Heart left ventricle (tissue), 16 donors: Measurements from ENCODE around the gene NOC2L. TPM values are rescaled to one million over a fixed set of nuclear protein-coding genes. Genes with fewer than 3 reads are reported as not detected.

Source experiments
- ATAC-seq, 4 donors: fragments of 200-7000 bp; cut with Tn5 transposase; one replicate each; pipeline ENCODE4 v1.9.1; 2020 to 2022; ENCODE audit warnings: moderate library complexity in 4 of 4, mild to moderate bottlenecking in 3 of 4, moderate number of reproducible peaks in 1 of 4
- DNase-seq, 5 donors: peaks; one replicate each; pipeline ENCODE4 v3.0.0-alpha.2; 2020
- H3K27ac ChIP-seq, 12 donors: fragments of 200-600 bp; sonication (generic) in 4 of 12; one replicate each; pipeline versions ENCODE4 v1.5.0 to v1.8.0; 2016 to 2022; ENCODE audit warnings: mild to moderate bottlenecking in 2 of 12
- H3K27me3 ChIP-seq, 9 donors: fragments of 200-600 bp; sonication (generic) in 2 of 9; one replicate each; pipeline versions ENCODE4 v1.5.1 to v1.8.0; 2016 to 2022; ENCODE audit warnings: mild to moderate bottlenecking in 3 of 9
- H3K36me3 ChIP-seq, 9 donors: fragments of 200-600 bp; sonication (generic) in 2 of 9; one replicate each; pipeline versions ENCODE4 v1.5.0 to v1.8.0; 2018 to 2022; ENCODE audit warnings: mild to moderate bottlenecking in 2 of 9
- H3K4me1 ChIP-seq, 12 donors: fragments of 200-600 bp; sonication (generic) in 4 of 12; one replicate each; pipeline versions ENCODE4 v1.5.0 to v1.8.0; 2016 to 2022; ENCODE audit warnings: mild to moderate bottlenecking in 3 of 12
- H3K4me3 ChIP-seq, 12 donors: fragments of 200-600 bp; sonication (generic) in 4 of 12; one replicate each; pipeline versions ENCODE4 v1.5.0 to v1.8.0; 2017 to 2022; ENCODE audit warnings: mild to moderate bottlenecking in 9 of 12, moderate library complexity in 4 of 12
- H3K9me3 ChIP-seq, 12 donors: fragments of 200-600 bp; sonication (generic) in 4 of 12; one replicate each; pipeline versions ENCODE4 v1.5.0 to v1.8.0; 2016 to 2022; ENCODE audit warnings: mild to moderate bottlenecking in 1 of 12
- CTCF ChIP-seq, 12 donors: fragments of 200-600 bp; sonication (generic) in 4 of 12; IDR thresholded peaks; one replicate each; pipeline versions ENCODE4 v1.5.0 to v1.8.0; 2018 to 2022; ENCODE audit warnings: antibody characterized with exemption in 12 of 12, mild to moderate bottlenecking in 5 of 12
- POLR2A ChIP-seq, 2 donors: fragments of 450-650 bp; IDR thresholded peaks; one replicate each; pipeline ENCODE4 v1.6.1; 2017; ENCODE audit warnings: antibody characterized with exemption in 2 of 2, mild to moderate bottlenecking in 2 of 2, moderate library complexity in 2 of 2
- WGBS, 4 donors: extraction: QIAGEN DNeasy Blood & Tissue Kit in 2 of 4; methylation state at CpG; one replicate each; pipeline versions ENCODE4 v1.1.5 to v1.1.7; 2013 to 2018; 5-methylcytosine and 5-hydroxymethylcytosine counted together
- intact Hi-C, 10 donors: fragments of 100-400 bp; cut with DNase I; formaldehyde crosslinking; loops; one replicate each; pipeline versions ENCODE4 v1.11.1 to v1.14.2; 2022
- polyA plus RNA-seq, 2 donors: library from polyadenylated mRNA; stranded (reverse); fragments of 200-250 nt; gene quantifications; one replicate each; pipeline ENCODE4 v1.2.3, GENCODE V29; 2013
- total RNA-seq, 9 donors: library from RNA; depleted of rRNA in 2 of 9; stranded (reverse); fragments of >200 nt in 2 of 9; fragmentation: NEBNext Ultra II Directional in 3 of 9; extraction: Animal tissue kit (Norgen Biotek cat#: 25700) in 3 of 9; gene quantifications; one replicate each; pipeline versions ENCODE4 v1.1.0 to v1.2.4, GENCODE V29; 2016 to 2023
- donor health status: ischemic (EF 13 %, LVEDD 7.1; RV severe dilation, severe dysfunction).
- donor health status: healthy with polysubstance abuse.
- donor health status: DM: no; HTN: yes; CAD: no.
- donor health status: DM: no; HTN: no; CAD: no.
- donor health status: ischemic (EF 25% LVEDD 6.9; RV normal size, moderate dysfunction).
- donor health status: ischemic (EF 25% LVEDD 5.7; RV mildly dilated, moderate dysfunction).
- donor health status: healthy.
- donor health status: DM: yes; HTN: yes; CAD: no.
- donor health status: ischemic (EF 35%, LVEDD 5.7; RV mildly dilated, moderate dysfunction).
- donor health status: nonischemic (EF 11% LVEDD 7.7; RV severe dilation, severe dysfunction).
- donor health status: DM: yes; HTN: yes; CAD: no.
- donor health status: PGD.
- donor health status: ischemic (EF 29% LVEDD 5.4; RV normal size, mild dysfunction).
- donor health status: nonischemic (EF 23%, LVEDD 6.1; RV moderate dilation, normal function).

Gene NOC2L
- total and polyA plus RNA-seq, 11 donors, result 36.0 to 85.3 (median 44.0) TPM

GRCh38 chr1:908661-909060, 50.4 kb downstream of the NOC2L start:
- no peak for ATAC-seq

GRCh38 chr1:907611-908451, 51.2 kb downstream of the NOC2L start:
- WGBS, 4 donors, result 83 to 88% (median 86%) methylated on average over 17 of the region's 17 CpGs
- TF ChIP-seq POLR2A (IDR thresholded peaks at IDR 0.05) (no peak), CTCF (IDR thresholded peaks at IDR 0.05) (no peak)
- Histone ChIP-seq H3K27ac (no peak overlapping the region), H3K4me3 (no peak overlapping the region), H3K27me3 (peaks cover 2 to 43% (median 15%) of the 10 kb centered on the region in 9 donors), H3K9me3 (no peaks in the 10 kb centered on the region), H3K36me3 (no peaks in the 10 kb centered on the region), H3K4me1 (peaks cover 0 to 38% (median 11%) of the 10 kb centered on the region in 12 donors)
- ATAC-seq (no peak), DNase-seq (peak in 4 of 5 donors; percentile 14 to 49 (median 22))
- intact Hi-C loops, result loop anchor here in 4 of 10 donors (5.0 to 10.0 kb wide), 4 partner anchors 47 to 89 kb away; partner anchors contain the start of genes NOC2L (in 2 of the 4), KLHL17 (in 1 of the 4) and PLEKHN1 (in 1 of the 4)

More at GRCh38 chr1:908661-909060, 50.4 kb downstream of the NOC2L start:
- intact Hi-C loops, result loop anchor here in 4 of 10 donors (5.0 to 10.0 kb wide), 4 partner anchors 46 to 89 kb away; partner anchors contain the start of genes NOC2L (in 2 of the 4), KLHL17 (in 1 of the 4) and PLEKHN1 (in 1 of the 4)
- no peaks in the 10 kb centered on the region for H3K36me3 ChIP-seq
- no peak overlapping the region for H3K27ac ChIP-seq
- no peaks in the 10 kb centered on the region for H3K9me3 ChIP-seq
- TF ChIP-seq CTCF (IDR thresholded peaks at IDR 0.05) (no peak), POLR2A (IDR thresholded peaks at IDR 0.05) (no peak)
- 75 to 90% (median 87%) methylated on average over 6 to 16 of the region's 16 CpGs for WGBS, 4 donors
- no peak for DNase-seq
- peaks cover 2 to 44% (median 13%) of the 10 kb centered on the region in 9 donors for H3K27me3 ChIP-seq
- H3K4me3 ChIP-seq, result no peak overlapping the region
- H3K4me1 ChIP-seq, result peaks cover 0 to 38% (median 11%) of the 10 kb centered on the region in 12 donors

- Histone ChIP-seq H3K4me3 (peak overlapping the region in 1 of 12 donors; percentile 6), H3K36me3 (no peaks in the 10 kb centered on the region), H3K4me1 (peaks cover 0 to 38% (median 11%) of the 10 kb centered on the region in 12 donors), H3K27ac (no peak overlapping the region), H3K27me3 (peaks cover 2 to 33% (median 15%) of the 10 kb centered on the region in 9 donors), H3K9me3 (no peaks in the 10 kb centered on the region)
- ATAC-seq, result peak; percentile 8 to 65 (median 50)
- DNase-seq, result peak; percentile 5 to 52 (median 36)
- intact Hi-C loops, result loop anchor here in 4 of 10 donors (5.0 to 10.0 kb wide), 4 partner anchors 48 to 90 kb away; partner anchors contain the start of genes NOC2L (in 2 of the 4), KLHL17 (in 1 of the 4) and PLEKHN1 (in 1 of the 4)
- TF ChIP-seq CTCF (IDR thresholded peaks at IDR 0.05) (no peak), POLR2A (IDR thresholded peaks at IDR 0.05) (no peak)
- WGBS, 4 donors, result 29 to 45% (median 41%) methylated on average over 15 to 20 of the region's 20 CpGs
Observed at GRCh38 chr1:906600-907420, 52.2 kb downstream of the NOC2L start.
